Panc1 (cell line): ENCODE results near the gene TNRC6B. TPM values are rescaled to one million over a fixed set of nuclear protein-coding genes. Genes with fewer than 3 reads are reported as not detected.

Experiments used
- ATAC-seq: fragments of 200-7000 bp; cut with Tn5 transposase; 2 replicates; pipeline ENCODE4 v1.9.1; 2020; ENCODE audit warnings: mild to moderate bottlenecking, moderate library complexity
- BruUV-seq: library from RNA; stranded (reverse); fragments of 400-500 nt; replicated peaks from 2 replicates; lab custom pipeline; 2021; lab: Mats Ljungman, UMichigan
- CTCF ChIA-PET: fragments of 300-600 bp; sonication (Branson Sonifier 250); formaldehyde crosslinking; loops from one replicate; lab custom pipeline; 2022; ENCODE audit warnings: antibody characterized with exemption; lab: Charles Lee
- POLR2A ChIA-PET: fragments of 300-600 bp; sonication (Branson Sonifier 250); formaldehyde crosslinking; loops from one replicate; lab custom pipeline; 2022; ENCODE audit warnings: antibody characterized with exemption; lab: Charles Lee
- DNase-seq: peaks from one replicate; pipeline ENCODE4 v3.0.0-alpha.2; 2010; ENCODE audit warnings: low read depth, low spot score
- H3K27ac ChIP-seq: 2 replicates; pipeline ENCODE4 v1.5.1; 2011; ENCODE audit warnings: mild to moderate bottlenecking, low read length, inconsistent platforms
- H3K27me3 ChIP-seq: fragments of 200-500 bp; sonication (Bioruptor generic); 2 replicates; pipeline ENCODE4 v1.6.0; 2014; ENCODE audit warnings: low read length, inconsistent platforms; ENCODE audit not compliant: control insufficient read depth, insufficient read depth
- H3K36me3 ChIP-seq: fragments of 200-500 bp; sonication (Bioruptor generic); 2 replicates; pipeline ENCODE4 v1.5.1; 2014; ENCODE audit warnings: inconsistent platforms, mild to moderate bottlenecking, low read length, moderate library complexity; ENCODE audit not compliant: control insufficient read depth, insufficient read depth
- H3K4me1 ChIP-seq: 2 replicates; pipeline ENCODE4 v1.5.1; 2011; ENCODE audit warnings: inconsistent platforms, mild to moderate bottlenecking, low read length, moderate library complexity; ENCODE audit not compliant: control insufficient read depth, insufficient read depth
- H3K4me3 ChIP-seq, 2 experiments: 2 replicates each; pipeline ENCODE4 v1.5.1; 2011 to 2012; ENCODE audit warnings: low read depth in 2 of 2, low read length in 2 of 2, mild to moderate bottlenecking in 2 of 2, inconsistent platforms in 1 of 2, moderate library complexity in 1 of 2
- H3K9me3 ChIP-seq: fragments of 200-500 bp; sonication (Bioruptor generic); 2 replicates; pipeline ENCODE4 v1.5.1; 2014; ENCODE audit warnings: low read depth, mild to moderate bottlenecking, inconsistent platforms, low read length, moderate library complexity; ENCODE audit not compliant: control insufficient read depth, insufficient read depth
- CTCF ChIP-seq: fragments of 450-650 bp; IDR thresholded peaks from 2 replicates; pipeline ENCODE4 v1.5.1; 2017; ENCODE audit warnings: mild to moderate bottlenecking
- POLR2AphosphoS5 ChIP-seq: IDR thresholded peaks from 2 replicates; pipeline ENCODE4 v1.6.1; 2012; ENCODE audit warnings: mild to moderate bottlenecking, low read depth, low read length, moderate library complexity
- SIN3A ChIP-seq: IDR thresholded peaks from 2 replicates; pipeline ENCODE4 v1.6.1; 2012; ENCODE audit warnings: low read depth, mild to moderate bottlenecking, low read length, moderate library complexity, borderline replicate concordance; ENCODE audit not compliant: insufficient read depth
- TCF7L2 ChIP-seq: IDR thresholded peaks from 2 replicates; pipeline ENCODE4 v1.6.1; 2011; ENCODE audit warnings: mild to moderate bottlenecking, low read depth, low read length, inconsistent platforms
- in situ Hi-C: cut with HindIII; loops from 2 replicates; pipeline ENCODE4 v1.10.0; 2016; ENCODE audit warnings: low sequenced_read_pairs, low pct_unique_long_range_greater_than_20kb
- intact Hi-C: fragments of 100-400 bp; cut with micrococcal nuclease; formaldehyde crosslinking; loops from one replicate; pipeline ENCODE4 v1.10.0; 2022; ENCODE audit not compliant: unreplicated experiment
- total RNA-seq: library from RNA; stranded (reverse); gene quantifications from one replicate; pipeline ENCODE4 v1.2.1, GENCODE V29; 2021; ENCODE audit not compliant: unreplicated experiment
- TF ChIP-seq, protein P1 (sequence below), 2 experiments: IDR thresholded peaks; 2 replicates each; pipeline ENCODE4 v1.6.1; 2011 to 2012; ENCODE audit warnings: low read depth in 2 of 2, control low read depth in 1 of 2, low read length in 1 of 2, mild to moderate bottlenecking in 1 of 2, moderate library complexity in 1 of 2; ENCODE audit not compliant: insufficient read depth in 1 of 2

The TNRC6B gene
- total RNA-seq, 1 experiment from 2014 or later = 30.7 TPM

DNA sequence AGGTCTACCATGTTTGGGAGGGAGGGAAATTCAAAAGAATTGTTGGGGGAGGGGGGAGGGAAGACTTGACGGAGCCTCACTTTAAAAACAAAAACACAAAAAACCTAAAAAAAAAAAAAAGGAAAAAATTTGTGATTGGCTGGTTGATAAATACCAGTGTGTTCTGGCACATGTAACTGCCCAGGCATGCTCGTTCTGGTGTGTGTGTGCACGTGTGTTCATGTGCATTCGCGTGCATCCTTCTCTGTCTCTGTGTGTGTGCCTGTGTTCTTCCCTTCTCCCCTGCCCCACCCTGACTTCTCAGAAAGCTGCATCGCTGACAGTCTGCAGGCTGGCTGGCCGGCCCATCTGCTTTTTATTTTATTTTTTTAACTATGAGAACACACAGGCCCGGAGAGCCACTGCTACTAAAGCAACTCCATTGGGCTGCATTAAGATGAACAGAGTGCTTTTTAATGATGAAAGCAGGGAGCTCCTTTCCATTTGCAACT lies 146.0 kb downstream of the TNRC6B start:
- in situ Hi-C loops = no loop called here
- Histone ChIP-seq H3K36me3 (peaks cover 2% of the 10 kb centered on the region; the same call in 1 of the 2 replicates), H3K27ac (no peak overlapping the region), H3K9me3 (no peaks in the 10 kb centered on the region), H3K4me3 (no peak overlapping the region), H3K27me3 (no peaks in the 10 kb centered on the region), H3K4me1 (no peaks in the 10 kb centered on the region)
- no peak for DNase-seq
- intact Hi-C loops = no loop called here
- TF ChIP-seq CTCF = no peak
- TF ChIP-seq TCF7L2 = no peak
- TF ChIP-seq, protein P1, sequence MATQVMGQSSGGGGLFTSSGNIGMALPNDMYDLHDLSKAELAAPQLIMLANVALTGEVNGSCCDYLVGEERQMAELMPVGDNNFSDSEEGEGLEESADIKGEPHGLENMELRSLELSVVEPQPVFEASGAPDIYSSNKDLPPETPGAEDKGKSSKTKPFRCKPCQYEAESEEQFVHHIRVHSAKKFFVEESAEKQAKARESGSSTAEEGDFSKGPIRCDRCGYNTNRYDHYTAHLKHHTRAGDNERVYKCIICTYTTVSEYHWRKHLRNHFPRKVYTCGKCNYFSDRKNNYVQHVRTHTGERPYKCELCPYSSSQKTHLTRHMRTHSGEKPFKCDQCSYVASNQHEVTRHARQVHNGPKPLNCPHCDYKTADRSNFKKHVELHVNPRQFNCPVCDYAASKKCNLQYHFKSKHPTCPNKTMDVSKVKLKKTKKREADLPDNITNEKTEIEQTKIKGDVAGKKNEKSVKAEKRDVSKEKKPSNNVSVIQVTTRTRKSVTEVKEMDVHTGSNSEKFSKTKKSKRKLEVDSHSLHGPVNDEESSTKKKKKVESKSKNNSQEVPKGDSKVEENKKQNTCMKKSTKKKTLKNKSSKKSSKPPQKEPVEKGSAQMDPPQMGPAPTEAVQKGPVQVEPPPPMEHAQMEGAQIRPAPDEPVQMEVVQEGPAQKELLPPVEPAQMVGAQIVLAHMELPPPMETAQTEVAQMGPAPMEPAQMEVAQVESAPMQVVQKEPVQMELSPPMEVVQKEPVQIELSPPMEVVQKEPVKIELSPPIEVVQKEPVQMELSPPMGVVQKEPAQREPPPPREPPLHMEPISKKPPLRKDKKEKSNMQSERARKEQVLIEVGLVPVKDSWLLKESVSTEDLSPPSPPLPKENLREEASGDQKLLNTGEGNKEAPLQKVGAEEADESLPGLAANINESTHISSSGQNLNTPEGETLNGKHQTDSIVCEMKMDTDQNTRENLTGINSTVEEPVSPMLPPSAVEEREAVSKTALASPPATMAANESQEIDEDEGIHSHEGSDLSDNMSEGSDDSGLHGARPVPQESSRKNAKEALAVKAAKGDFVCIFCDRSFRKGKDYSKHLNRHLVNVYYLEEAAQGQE (IDR thresholded peaks at IDR 0.05; ENCODE audit: insufficient read depth in 1 of 2, low read depth in 2 of 2, low read length in 1 of 2) = no peak
- ChIA-PET CTCF (no interaction called here), POLR2A (no interaction called here)
- BruUV-seq = TSS peak; percentile 74
- no peak for ATAC-seq

DNA sequence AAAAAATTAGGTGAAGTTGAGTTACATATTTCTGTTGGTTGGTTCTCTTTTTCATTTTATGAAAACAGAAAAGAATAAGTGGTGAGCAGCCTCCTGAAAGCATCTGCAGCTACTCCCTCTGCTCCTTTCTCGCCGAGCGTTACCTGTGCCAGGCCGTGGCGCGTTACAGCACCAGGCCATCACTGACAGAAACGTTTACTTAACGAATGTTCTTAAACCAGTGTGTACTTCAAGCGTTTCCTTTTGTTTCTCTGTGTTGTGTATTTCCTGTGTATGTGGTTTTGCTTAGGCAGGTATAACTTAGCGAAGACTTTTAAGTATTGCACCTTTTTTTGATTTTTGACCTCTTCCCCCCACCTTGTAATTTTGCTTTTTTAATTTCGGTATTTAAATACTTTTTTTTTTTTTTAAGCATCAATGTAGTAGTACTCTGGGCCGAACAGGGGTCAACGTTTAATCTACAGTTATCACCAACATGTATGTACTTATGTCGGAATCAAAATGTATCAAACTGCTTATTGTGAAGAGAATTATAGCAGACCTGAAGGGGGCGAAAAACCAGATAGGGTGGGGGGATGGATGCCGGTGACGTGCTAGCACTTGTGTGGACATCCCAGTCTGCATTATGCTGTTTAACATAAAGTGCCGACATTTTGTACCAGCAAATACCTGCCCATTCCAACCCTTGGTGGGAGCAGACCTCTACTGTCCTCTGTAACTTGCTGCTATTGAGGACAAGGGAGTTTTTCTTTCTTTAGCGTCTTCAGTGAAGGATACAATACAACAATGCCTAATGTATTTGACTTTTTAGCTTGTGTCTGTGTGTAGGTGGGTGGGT lies 147.0 kb downstream of the TNRC6B start:
- Histone ChIP-seq H3K27me3 (no peaks in the 10 kb centered on the region), H3K27ac (no peak overlapping the region), H3K36me3 (peaks cover 2% of the 10 kb centered on the region; the same call in 1 of the 2 replicates), H3K4me3 (no peak overlapping the region), H3K9me3 (no peaks in the 10 kb centered on the region), H3K4me1 (no peaks in the 10 kb centered on the region)
- DNase-seq (no peak), ATAC-seq (no peak)
- in situ Hi-C loops = no loop called here
- ChIA-PET CTCF (no interaction called here), POLR2A (no interaction called here)
- intact Hi-C loops = no loop called here
- no peak for TF ChIP-seq POLR2AphosphoS5
- no peak for TF ChIP-seq CTCF
- no peak for TF ChIP-seq SIN3A
- TF ChIP-seq, protein P1 (IDR thresholded peaks at IDR 0.05; ENCODE audit: insufficient read depth in 1 of 2, low read depth in 2 of 2, low read length in 1 of 2) = no peak
- no peak for TF ChIP-seq TCF7L2
- BruUV-seq = no TSS peak
